GM06990 (cell line): ENCODE data around the gene CHCHD6.

Source experiments
- DNase-seq: peaks from one replicate; pipeline ENCODE4 v3.0.0-alpha.2; 2011; ENCODE audit not compliant: insufficient read length; ENCODE audit errors: extremely low read depth
- H3K27me3 ChIP-seq: replicated peaks from 2 replicates; pipeline ENCODE4 v1.6.0; 2011; ENCODE audit warnings: low read length; ENCODE audit not compliant: control insufficient read depth, insufficient read depth
- H3K36me3 ChIP-seq: 2 replicates; pipeline ENCODE4 v1.5.1; 2011; ENCODE audit warnings: low read length; ENCODE audit not compliant: control insufficient read depth, insufficient read depth
- H3K4me3 ChIP-seq: replicated peaks from 2 replicates; pipeline ENCODE4 v1.5.1; 2011; ENCODE audit warnings: low read depth, mild to moderate bottlenecking, control low read depth, low read length
- TF ChIP-seq, protein P1 (sequence below): IDR thresholded peaks from 2 replicates; pipeline ENCODE4 v1.5.1; 2011; ENCODE audit warnings: low read length, control low read depth, mild to moderate bottlenecking, inconsistent platforms; ENCODE audit not compliant: insufficient read depth, poor library complexity, severe bottlenecking

CHCHD6 gene

DNA sequence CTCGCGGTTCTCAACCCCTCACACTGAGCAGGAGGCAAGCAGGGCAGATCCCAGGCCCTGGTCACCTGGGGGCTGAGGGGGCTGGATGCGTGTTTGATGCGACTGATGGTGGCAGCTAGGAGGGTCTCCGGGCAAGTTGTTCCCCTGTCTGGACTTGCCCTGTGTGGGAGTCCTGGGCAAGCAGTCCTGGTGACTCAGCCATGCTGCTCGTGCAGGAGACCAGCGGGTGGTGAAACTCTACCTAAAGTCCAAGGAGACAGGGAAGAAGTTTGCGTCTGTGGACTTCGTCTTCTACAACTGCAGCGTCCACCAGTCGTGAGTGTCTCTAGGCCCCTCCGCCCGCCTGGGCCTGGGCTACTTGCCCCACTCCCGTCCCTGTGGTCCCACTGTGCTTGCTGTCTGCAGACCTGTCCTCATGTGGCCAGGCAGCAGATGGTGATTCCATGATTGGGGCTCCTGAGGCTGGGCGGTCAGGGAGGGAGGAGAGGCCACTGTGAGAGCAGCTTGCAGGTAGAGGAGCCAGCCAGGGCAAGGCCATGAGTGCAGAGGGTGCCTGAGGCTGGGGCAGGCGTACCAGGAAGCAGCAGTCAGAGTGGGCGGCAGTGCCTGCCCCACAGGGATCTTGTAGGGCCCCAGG is 301.9 kb downstream of the CHCHD6 start:
- H3K4me3 ChIP-seq: no peak overlapping the region
- H3K36me3 ChIP-seq: no peaks in the 10 kb centered on the region
- H3K27me3 ChIP-seq: no peaks in the 10 kb centered on the region
- TF ChIP-seq, protein P1, sequence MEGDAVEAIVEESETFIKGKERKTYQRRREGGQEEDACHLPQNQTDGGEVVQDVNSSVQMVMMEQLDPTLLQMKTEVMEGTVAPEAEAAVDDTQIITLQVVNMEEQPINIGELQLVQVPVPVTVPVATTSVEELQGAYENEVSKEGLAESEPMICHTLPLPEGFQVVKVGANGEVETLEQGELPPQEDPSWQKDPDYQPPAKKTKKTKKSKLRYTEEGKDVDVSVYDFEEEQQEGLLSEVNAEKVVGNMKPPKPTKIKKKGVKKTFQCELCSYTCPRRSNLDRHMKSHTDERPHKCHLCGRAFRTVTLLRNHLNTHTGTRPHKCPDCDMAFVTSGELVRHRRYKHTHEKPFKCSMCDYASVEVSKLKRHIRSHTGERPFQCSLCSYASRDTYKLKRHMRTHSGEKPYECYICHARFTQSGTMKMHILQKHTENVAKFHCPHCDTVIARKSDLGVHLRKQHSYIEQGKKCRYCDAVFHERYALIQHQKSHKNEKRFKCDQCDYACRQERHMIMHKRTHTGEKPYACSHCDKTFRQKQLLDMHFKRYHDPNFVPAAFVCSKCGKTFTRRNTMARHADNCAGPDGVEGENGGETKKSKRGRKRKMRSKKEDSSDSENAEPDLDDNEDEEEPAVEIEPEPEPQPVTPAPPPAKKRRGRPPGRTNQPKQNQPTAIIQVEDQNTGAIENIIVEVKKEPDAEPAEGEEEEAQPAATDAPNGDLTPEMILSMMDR: no peak
- no peak for DNase-seq

DNA sequence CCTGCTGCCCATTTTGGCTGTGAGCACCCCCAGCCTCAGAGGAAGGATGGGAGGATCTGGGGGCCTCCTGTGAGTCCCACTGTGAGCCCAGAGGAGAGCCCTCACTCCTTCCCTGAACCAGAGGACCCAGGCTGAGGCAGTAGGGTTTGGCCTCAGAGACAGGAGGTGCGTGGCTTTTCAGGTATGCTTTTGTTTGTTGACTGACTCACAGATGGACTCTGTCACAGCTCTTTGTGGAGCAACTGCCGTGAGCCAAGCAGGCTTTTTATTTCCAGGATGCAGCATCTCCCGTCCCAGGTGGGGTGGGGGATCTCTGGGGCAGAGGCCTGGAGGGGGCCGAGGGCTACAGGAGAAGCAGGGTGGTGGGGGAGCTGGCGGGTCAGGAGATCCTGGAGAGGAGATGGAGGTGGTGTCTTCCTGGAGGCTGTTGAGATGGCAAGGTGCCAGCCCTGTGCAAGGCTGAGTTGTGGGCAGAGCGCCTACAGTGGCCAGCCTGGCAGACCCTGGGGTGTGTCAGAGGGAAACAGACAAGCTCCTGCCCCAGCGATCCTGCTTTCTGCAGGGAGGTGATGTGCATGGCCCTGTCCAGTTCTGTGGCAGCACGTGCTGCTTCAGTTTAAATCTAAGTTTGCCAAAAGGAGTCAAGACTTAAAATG is 302.9 kb downstream of the CHCHD6 start:
- H3K27me3 ChIP-seq: no peaks in the 10 kb centered on the region
- H3K36me3 ChIP-seq: no peaks in the 10 kb centered on the region
- no peak for DNase-seq
- TF ChIP-seq, protein P1: no peak
- H3K4me3 ChIP-seq: no peak overlapping the region

DNA sequence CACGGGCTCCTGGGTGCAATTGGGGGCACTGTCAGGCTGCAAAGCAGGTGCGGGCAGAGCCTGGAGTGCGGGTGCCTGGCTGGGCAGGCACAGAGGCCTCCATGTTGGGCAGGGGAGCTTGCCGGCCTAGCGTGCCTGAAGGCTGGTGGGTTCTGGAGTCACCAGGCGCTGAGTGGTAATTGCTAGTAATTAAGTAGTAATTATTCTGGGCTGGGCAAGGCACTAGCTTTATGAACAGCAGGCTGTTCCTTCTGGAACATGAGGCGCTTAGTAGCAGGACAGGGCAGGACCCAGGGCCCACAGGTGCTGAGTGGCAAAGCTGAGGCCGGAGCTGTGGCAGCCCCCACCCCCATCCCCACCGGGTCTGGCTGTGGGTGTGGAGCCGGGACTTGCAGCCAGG is 304.2 kb downstream of the CHCHD6 start:
- peaks cover 2% of the 10 kb centered on the region; the same call in 1 of the 2 replicates for H3K36me3 ChIP-seq
- H3K4me3 ChIP-seq: no peak overlapping the region
- TF ChIP-seq, protein P1: no peak
- no peak for DNase-seq
- no peaks in the 10 kb centered on the region for H3K27me3 ChIP-seq

GRCh38 chr3:127009531-127009930 is 305.5 kb downstream of the CHCHD6 start:
- DNase-seq: no peak
- Histone ChIP-seq H3K36me3 (peaks cover 2% of the 10 kb centered on the region; the same call in 1 of the 2 replicates), H3K4me3 (no peak overlapping the region), H3K27me3 (no peaks in the 10 kb centered on the region)
- TF ChIP-seq, protein P1: no peak
